Measurements from ENCODE around the gene WDR87. TPM values are rescaled to one million over a fixed set of nuclear protein-coding genes. Genes with fewer than 3 reads are reported as not detected.

Gene WDR87
- not detected in 2 replicates for total RNA-seq

GRCh38 chr19:37905946-37906868 lies at the start of gene WDR87:
Gene WDR87, minus strand, starts transcription at chr19:37906594. Its CDS starts 8,355 bp downstream, at chr19:37898239.

GRCh38 chr19:37906869-37907734 lies 708 bp upstream of the WDR87 start, which contains the start of gene SIPA1L3:
Gene SIPA1L3, plus strand, starts transcription at chr19:37907208. Its CDS starts 174,358 bp downstream, at chr19:38081566.

Other genes starting within 250 kb of the WDR87 start
- gene ZNF607, start 186.8 kb downstream of the WDR87 start, total RNA-seq = 0.85 and 4.1 TPM in 2 replicates
- gene ZNF573, start 127.0 kb downstream of the WDR87 start, total RNA-seq = 0.43 and 3.5 TPM in 2 replicates
- gene SIPA1L3, start 614 bp upstream of the WDR87 start, total RNA-seq = 7.9 and 9.4 TPM in 2 replicates